CD4-positive, alpha-beta T cell treated with Interferon alpha-2 for 1 hour (primary cell): Measurements from ENCODE around the gene RRP15.

Source experiments
- DNase-seq, 2 donors: peaks; one replicate each; pipeline ENCODE4 v3.0.0-alpha.2; 2020 to 2022

Gene RRP15

DNA sequence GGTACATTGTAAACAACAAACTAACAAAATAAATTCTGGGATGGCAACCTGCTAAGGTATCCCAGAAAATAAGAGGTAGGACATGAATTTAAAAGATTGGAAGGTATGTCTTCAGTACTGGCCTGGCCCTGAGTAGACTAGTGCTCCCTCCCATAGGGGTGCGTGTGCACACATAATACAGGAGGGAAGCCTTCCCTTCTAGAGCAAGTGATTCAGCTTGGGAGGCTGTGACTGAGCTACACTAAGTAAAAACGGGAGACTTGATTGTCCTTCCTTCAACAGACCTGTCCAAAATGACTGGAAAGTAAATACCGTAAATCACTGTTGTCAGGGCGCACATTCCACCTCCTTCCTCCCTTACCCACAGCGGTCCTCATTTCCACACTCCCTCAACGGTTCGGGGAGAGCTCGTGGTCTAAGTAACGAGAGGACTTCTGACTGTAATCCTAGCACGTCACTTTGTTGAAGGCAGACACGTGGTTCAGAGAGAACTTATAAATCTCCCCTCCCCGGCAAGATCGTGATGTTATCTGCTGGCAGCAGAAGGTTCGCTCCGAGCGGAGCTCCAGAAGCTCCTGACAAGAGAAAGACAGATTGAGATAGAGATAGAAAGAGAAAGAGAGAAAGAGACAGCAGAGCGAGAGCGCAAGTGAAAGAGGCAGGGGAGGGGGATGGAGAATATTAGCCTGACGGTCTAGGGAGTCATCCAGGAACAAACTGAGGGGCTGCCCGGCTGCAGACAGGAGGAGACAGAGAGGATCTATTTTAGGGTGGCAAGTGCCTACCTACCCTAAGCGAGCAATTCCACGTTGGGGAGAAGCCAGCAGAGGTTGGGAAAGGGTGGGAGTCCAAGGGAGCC, 60.0 kb downstream of the RRP15 start, which contains the start of gene TGFB2:
TSS of gene TGFB2 (plus strand) at position 523 of the 859 bp plus-strand sequence. CDS start 1,366 bp downstream, outside the sequence.
- DNase-seq, result peak in 1 of 2 donors; percentile 27

- DNase-seq, result peak; percentile 25 to 37
These were observed 60.7 kb downstream of the RRP15 start for GRCh38 chr1:218345673-218346390.

DNA sequence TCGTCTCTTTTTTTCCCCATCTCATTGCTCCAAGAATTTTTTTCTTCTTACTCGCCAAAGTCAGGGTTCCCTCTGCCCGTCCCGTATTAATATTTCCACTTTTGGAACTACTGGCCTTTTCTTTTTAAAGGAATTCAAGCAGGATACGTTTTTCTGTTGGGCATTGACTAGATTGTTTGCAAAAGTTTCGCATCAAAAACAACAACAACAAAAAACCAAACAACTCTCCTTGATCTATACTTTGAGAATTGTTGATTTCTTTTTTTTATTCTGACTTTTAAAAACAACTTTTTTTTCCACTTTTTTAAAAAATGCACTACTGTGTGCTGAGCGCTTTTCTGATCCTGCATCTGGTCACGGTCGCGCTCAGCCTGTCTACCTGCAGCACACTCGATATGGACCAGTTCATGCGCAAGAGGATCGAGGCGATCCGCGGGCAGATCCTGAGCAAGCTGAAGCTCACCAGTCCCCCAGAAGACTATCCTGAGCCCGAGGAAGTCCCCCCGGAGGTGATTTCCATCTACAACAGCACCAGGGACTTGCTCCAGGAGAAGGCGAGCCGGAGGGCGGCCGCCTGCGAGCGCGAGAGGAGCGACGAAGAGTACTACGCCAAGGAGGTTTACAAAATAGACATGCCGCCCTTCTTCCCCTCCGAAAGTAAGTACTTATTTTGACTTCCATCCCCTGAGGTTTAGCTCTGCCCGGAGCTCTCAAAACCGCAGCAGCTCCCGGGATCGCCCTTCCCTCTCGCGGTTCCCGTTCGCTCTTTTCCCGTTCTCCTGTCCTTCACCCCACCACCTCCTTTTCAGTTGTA, 61.5 kb downstream of the RRP15 start:
- DNase-seq, result no peak

DNA sequence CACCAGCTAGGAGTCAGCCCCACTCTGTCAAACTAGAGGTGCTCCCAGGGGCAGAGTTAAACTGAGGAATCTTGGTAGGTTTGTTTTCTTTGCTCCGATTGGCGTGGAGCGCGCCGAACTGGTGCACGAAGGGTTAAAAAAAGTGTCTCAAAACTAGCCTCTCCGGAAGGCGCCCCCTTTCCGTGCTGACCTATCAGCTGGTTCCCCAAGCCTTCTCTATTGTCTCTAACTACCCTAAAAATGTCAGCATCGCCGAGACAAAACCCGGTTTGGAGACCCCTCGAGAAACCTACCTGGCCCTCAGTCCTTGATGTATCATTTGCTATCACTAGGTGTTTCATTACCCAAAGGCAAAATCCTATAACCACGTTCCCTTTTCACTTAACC, 62.2 kb downstream of the RRP15 start:
- DNase-seq, result no peak

DNA sequence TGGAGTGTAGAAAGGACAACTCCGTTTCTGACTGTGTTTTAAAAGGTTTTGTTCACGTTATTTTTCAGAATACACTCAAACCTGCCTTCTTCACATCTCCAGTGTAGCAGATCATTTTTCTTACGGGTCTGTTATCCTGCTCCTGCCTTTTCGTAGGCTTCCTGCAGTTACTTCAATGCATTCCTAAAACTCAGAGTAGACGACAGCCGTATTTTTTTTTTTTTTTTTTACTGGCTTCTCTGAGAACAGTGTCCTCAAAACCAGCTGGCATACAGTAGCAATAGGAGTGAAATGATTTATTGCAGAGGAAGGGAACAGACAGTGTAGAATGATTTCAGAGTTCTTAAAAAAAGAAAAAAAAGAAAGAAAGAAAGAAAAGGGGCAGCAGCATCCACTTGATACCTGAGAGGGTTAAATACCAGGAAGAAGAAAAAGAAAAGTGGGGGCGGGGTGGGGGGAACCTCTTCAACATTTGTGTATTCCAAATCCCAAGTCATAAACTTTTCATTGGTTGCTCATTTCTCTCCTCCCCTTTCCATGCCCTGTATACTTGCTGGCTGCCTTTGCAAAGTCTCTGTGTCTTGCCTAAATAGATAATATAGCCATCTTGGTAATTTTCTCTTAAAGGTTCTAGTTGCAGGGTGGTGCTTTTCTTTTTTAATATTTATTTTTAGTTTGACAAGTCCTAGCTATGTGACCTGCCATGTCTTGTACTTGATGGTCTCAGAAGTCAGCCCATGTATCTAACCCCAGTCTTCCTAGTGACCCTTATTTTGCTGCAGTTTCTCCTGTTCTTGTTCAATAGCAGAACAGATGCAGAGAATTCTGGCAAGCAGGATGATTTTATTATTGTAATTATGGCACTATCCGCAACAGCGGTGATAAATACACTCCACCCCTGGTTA, 62.9 kb downstream of the RRP15 start:
- DNase-seq, result no peak

DNA sequence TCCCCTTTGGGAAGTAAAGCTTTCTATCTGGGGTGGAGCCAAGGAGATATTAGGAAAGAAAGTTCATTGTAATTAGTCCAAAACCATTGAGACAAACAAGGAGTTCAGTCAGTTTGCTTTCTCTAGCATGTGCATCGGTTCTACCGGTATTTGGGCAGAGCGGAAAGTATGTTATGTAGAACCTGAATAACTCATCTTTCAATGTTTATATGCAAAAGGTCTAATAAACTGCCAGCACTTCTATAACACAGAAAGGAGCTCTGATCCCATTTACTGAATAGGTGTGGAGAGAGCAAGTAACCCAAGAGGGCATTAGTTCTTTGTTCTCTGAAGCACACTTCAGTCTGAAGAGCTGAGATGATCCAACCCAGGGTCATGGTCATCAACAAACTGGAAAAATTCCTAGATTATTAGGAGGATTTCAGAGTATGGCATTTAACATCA, 63.6 kb downstream of the RRP15 start:
- no peak for DNase-seq

- no peak for DNase-seq
These were observed 64.4 kb downstream of the RRP15 start for GRCh38 chr1:218349348-218350034.

DNA sequence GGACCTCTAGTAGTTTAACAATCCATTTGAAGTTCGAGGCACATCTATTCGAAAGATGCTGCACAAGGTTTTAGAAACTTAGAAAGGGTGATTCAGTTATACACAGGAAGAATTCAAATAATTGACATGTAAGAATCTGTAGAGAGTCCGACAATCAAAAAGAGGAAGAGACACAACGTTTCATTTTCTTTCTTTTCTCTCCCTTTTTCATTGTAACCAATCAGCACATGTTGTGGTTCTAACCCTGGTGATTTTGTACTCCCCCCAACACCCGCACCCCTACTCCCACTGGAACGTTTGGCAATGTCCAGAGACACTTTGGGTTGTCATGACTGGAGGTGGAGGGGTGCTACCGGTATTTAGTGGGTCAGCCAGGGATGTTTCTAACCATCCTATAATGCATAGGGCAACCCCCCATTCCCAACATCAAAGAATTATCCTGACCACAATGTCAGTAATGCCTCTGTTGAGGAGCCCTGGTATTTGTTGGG, 65.0 kb downstream of the RRP15 start:
- no peak for DNase-seq

DNA sequence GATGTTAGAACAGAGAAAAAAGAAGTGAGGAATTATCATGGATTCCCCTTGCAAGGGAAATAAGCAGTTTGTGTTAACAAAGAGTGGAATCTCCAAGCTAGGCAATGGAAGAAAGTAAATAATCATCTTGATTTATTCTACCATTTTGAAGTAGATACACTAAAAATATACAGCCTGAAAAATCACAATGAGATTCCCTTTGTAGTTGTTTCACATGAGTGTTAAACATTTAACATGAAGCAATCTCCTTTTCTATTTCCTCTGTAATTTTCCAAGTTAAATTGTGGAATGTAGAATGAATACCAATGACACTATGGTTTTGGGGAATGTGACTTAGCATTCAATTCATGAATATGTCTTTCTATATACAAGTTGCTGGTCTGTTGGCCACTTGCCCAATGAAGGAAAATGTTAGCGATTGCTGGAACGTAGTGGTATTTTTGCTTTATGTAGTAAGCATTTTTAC, 65.7 kb downstream of the RRP15 start:
- DNase-seq, result no peak

GRCh38 chr1:218351391-218352074, 66.4 kb downstream of the RRP15 start:
- peak in 1 of 2 donors; percentile 25 for DNase-seq

DNA sequence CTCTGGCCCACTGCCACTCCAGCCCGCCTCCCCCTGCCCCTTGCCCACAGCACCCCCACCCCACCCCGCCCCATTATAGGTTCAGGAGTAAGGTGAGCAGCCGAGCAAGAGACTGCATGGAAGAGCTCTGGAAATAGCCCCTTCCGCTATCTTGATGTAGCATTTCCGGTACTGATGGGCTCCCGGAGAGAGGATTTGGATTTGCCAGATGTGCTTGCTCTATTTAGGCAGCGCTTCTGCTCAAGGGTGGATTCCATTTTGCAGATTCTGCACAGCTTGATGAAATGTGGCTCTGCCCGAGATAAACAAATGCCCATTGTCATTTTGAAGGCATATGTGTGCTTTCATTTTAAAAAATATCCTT, 67.0 kb downstream of the RRP15 start:
- no peak for DNase-seq

DNA sequence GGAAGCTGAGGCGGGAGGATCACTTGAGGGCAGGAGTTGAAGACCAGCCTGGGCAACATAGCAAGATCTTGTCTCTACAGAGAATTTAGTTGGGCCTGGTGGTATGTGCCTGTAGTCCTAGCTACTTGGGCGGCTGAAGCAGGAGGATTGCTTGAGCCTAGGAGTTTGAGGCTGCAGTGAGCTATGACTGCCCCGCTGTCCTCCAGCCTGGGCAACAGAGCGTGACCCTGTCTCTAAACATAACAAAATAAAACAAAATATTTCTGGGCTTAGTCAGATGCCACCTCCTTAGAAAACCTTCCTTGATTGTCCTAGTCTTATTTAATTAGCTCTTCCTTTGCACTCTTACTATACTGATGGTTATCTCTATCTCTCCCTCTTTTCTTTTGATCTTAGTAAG, 68.6 kb downstream of the RRP15 start:
- DNase-seq, result no peak

- DNase-seq, result no peak
These were observed 70.2 kb downstream of the RRP15 start for GRCh38 chr1:218355278-218355677.

DNA sequence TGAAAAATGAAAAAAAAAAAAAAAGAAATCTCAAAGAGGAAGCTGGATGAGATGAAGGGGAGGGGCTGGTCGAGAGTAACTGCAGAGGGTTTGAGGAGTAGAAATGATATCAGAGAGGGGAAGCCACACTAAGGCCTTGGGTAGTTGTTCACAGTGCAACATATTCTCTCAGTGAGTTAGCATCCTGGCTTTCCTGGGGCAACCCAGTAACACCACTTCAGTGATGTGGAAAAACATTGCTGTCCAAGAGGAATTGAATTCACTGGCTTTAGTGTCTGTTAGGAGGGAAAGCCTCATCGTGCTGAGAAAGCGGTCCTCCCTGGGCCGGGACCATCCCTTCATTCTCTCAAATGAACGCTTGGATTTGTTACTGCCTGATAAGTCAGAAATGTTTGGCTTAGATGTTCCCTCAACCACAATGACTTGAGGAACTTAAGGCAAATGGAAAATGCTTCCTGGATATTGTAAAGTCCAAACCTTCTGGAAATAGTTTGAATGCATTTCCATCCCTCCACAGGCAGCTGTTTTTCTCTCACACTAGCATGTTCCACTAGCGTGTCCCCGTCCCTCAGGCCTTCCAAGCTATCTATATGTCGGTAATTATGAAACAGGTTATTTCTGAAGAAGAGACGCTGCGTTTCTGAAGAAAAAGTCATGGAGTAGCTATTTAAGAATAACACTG, 72.3 kb downstream of the RRP15 start:
- DNase-seq, result no peak

DNA sequence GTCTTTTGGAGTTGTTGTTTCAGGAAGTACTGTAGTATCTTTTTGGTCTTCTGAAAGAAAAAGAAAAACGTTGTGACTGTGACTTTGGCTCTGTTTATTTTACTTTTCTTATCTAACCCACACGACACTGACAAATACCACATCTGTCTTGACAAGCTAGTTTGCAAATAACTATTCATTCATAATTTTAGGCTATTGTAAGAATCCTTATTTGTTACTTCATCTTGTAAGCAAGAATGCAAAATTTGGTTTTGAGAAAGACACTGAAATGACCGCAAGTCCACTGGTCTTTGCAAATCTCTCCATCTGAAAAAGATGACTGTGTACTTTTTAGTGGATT, 72.8 kb downstream of the RRP15 start:
- no peak for DNase-seq

DNA sequence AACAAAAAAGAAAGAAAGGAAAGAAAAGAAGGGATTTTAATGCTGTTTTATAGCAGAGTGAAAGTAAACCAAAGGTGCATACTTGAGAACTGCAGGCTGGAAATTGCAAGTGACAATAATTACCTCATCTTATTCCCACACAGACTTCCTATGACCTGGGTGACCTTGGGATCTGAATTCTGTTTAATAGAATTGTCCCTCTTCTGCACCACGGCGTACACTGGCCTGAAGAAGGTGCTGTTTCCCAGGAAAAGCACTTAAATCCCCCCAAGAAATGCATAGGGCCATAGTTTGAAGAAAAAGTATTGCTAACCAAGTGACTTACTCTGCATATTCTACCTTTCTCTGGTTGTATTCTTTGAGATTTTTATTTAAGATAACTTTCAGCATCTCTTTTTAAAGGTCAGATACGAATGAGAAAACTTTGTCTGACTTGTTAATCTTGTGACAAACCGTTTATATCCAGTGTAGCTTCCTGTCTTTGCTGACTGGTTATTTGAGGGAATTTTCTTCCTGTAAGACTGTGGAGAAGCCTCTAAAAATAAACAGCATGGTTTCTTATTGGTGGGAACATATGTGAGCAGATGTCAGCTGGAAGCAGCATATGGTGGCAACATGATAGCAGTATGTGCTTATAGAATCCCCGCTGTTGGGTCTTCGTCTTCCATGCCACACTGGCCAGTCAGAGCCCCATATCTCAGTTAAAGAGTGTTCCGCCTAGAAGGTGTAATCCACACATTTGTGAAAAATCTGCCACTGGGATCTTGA, 76.4 kb downstream of the RRP15 start:
- DNase-seq, result no peak

DNA sequence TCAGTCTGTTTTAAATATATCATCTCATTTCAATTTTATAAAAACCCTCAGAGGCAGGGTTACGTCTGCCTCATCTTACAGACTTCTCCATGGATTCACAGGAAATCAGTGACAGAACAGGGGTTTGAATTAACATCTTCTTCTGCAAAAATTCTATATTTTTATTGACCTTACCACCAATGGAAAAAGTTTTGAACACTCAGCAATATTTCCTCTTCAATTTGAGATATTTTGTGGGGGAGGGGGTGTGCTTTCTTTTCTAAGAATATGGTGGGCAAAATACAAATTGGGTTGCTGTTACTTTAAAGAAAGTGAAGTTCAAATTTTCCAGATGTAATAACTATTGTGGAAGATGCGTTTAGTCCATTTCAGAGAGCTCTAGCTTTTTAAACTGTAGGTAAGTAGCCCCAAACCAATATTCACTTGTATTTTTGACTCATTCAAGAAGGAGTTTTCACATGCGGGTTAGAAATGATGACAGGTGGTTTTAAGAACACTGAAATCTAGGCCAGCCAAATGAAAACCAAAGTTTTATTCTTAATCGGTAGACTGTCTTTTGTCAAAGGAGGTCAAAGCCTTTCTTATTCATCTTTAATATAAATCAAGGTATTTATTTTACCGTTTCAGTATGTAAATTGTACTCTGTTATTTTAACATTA, 77.5 kb downstream of the RRP15 start:
- no peak for DNase-seq

DNA sequence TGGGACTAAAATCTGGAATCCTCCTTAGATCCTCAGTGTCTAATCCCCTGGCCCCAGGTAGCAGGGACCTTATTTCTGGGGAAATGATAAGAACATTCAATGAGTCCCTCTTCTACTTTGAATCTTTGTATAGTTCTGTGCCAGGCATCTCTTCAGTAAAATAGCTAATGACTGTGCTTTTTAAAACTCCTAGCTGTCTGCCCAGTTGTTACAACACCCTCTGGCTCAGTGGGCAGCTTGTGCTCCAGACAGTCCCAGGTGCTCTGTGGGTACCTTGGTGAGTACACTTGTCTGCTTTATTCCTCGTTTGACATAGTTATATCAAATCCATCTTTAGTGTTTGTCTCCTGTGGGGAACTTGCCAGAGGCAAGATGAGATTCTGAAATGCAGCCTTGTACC, 78.0 kb downstream of the RRP15 start:
- DNase-seq, result no peak
